Heart left ventricle (tissue), 16 donors: Measurements from ENCODE around the gene C19orf38. TPM values are rescaled to one million over a fixed set of nuclear protein-coding genes. Genes with fewer than 3 reads are reported as not detected.

Source experiments
- ATAC-seq, 4 donors: fragments of 200-7000 bp; cut with Tn5 transposase; one replicate each; pipeline ENCODE4 v1.9.1; 2020 to 2022; ENCODE audit warnings: moderate library complexity in 4 of 4, mild to moderate bottlenecking in 3 of 4, moderate number of reproducible peaks in 1 of 4
- DNase-seq, 5 donors: peaks; one replicate each; pipeline ENCODE4 v3.0.0-alpha.2; 2020
- H3K27ac ChIP-seq, 12 donors: fragments of 200-600 bp; sonication (generic) in 4 of 12; one replicate each; pipeline versions ENCODE4 v1.5.0 to v1.8.0; 2016 to 2022; ENCODE audit warnings: mild to moderate bottlenecking in 2 of 12
- H3K27me3 ChIP-seq, 9 donors: fragments of 200-600 bp; sonication (generic) in 2 of 9; one replicate each; pipeline versions ENCODE4 v1.5.1 to v1.8.0; 2016 to 2022; ENCODE audit warnings: mild to moderate bottlenecking in 3 of 9
- H3K36me3 ChIP-seq, 9 donors: fragments of 200-600 bp; sonication (generic) in 2 of 9; one replicate each; pipeline versions ENCODE4 v1.5.0 to v1.8.0; 2018 to 2022; ENCODE audit warnings: mild to moderate bottlenecking in 2 of 9
- H3K4me1 ChIP-seq, 12 donors: fragments of 200-600 bp; sonication (generic) in 4 of 12; one replicate each; pipeline versions ENCODE4 v1.5.0 to v1.8.0; 2016 to 2022; ENCODE audit warnings: mild to moderate bottlenecking in 3 of 12
- H3K4me3 ChIP-seq, 12 donors: fragments of 200-600 bp; sonication (generic) in 4 of 12; one replicate each; pipeline versions ENCODE4 v1.5.0 to v1.8.0; 2017 to 2022; ENCODE audit warnings: mild to moderate bottlenecking in 9 of 12, moderate library complexity in 4 of 12
- H3K9me3 ChIP-seq, 12 donors: fragments of 200-600 bp; sonication (generic) in 4 of 12; one replicate each; pipeline versions ENCODE4 v1.5.0 to v1.8.0; 2016 to 2022; ENCODE audit warnings: mild to moderate bottlenecking in 1 of 12
- CTCF ChIP-seq, 12 donors: fragments of 200-600 bp; sonication (generic) in 4 of 12; IDR thresholded peaks; one replicate each; pipeline versions ENCODE4 v1.5.0 to v1.8.0; 2018 to 2022; ENCODE audit warnings: antibody characterized with exemption in 12 of 12, mild to moderate bottlenecking in 5 of 12
- POLR2A ChIP-seq, 2 donors: fragments of 450-650 bp; IDR thresholded peaks; one replicate each; pipeline ENCODE4 v1.6.1; 2017; ENCODE audit warnings: antibody characterized with exemption in 2 of 2, mild to moderate bottlenecking in 2 of 2, moderate library complexity in 2 of 2
- WGBS, 4 donors: extraction: QIAGEN DNeasy Blood & Tissue Kit in 2 of 4; methylation state at CpG; one replicate each; pipeline versions ENCODE4 v1.1.5 to v1.1.7; 2013 to 2018; 5-methylcytosine and 5-hydroxymethylcytosine counted together
- intact Hi-C, 10 donors: fragments of 100-400 bp; cut with DNase I; formaldehyde crosslinking; loops; one replicate each; pipeline versions ENCODE4 v1.11.1 to v1.14.2; 2022
- polyA plus RNA-seq, 2 donors: library from polyadenylated mRNA; stranded (reverse); fragments of 200-250 nt; gene quantifications; one replicate each; pipeline ENCODE4 v1.2.3, GENCODE V29; 2013
- total RNA-seq, 9 donors: library from RNA; depleted of rRNA in 2 of 9; stranded (reverse); fragments of >200 nt in 2 of 9; fragmentation: NEBNext Ultra II Directional in 3 of 9; extraction: Animal tissue kit (Norgen Biotek cat#: 25700) in 3 of 9; gene quantifications; one replicate each; pipeline versions ENCODE4 v1.1.0 to v1.2.4, GENCODE V29; 2016 to 2023
- donor health status: ischemic (EF 13 %, LVEDD 7.1; RV severe dilation, severe dysfunction).
- donor health status: healthy with polysubstance abuse.
- donor health status: DM: no; HTN: yes; CAD: no.
- donor health status: DM: no; HTN: no; CAD: no.
- donor health status: ischemic (EF 25% LVEDD 6.9; RV normal size, moderate dysfunction).
- donor health status: ischemic (EF 25% LVEDD 5.7; RV mildly dilated, moderate dysfunction).
- donor health status: healthy.
- donor health status: DM: yes; HTN: yes; CAD: no.
- donor health status: ischemic (EF 35%, LVEDD 5.7; RV mildly dilated, moderate dysfunction).
- donor health status: nonischemic (EF 11% LVEDD 7.7; RV severe dilation, severe dysfunction).
- donor health status: DM: yes; HTN: yes; CAD: no.
- donor health status: PGD.
- donor health status: ischemic (EF 29% LVEDD 5.4; RV normal size, mild dysfunction).
- donor health status: nonischemic (EF 23%, LVEDD 6.1; RV moderate dilation, normal function).

The C19orf38 gene
- total and polyA plus RNA-seq, 11 donors, result 0.21 to 6.0 (median 0.86) TPM

- Histone ChIP-seq H3K4me3 (no peak overlapping the region), H3K4me1 (no peaks in the 10 kb centered on the region), H3K27ac (no peak overlapping the region), H3K9me3 (no peaks in the 10 kb centered on the region), H3K36me3 (peaks cover 0 to 96% (median 78%) of the 10 kb centered on the region in 9 donors), H3K27me3 (no peaks in the 10 kb centered on the region)
- TF ChIP-seq POLR2A (IDR thresholded peaks at IDR 0.05), result no peak
- TF ChIP-seq CTCF (IDR thresholded peaks at IDR 0.05), result no peak
- no peak for ATAC-seq
- no peak for DNase-seq
- intact Hi-C loops, result no loop called here
- 94 to 99% (median 97%) methylated on average over 15 to 24 of the region's 24 CpGs for WGBS, 4 donors
These were observed 65.6 kb downstream of the C19orf38 start for GRCh38 chr19:10913716-10914340.

DNA sequence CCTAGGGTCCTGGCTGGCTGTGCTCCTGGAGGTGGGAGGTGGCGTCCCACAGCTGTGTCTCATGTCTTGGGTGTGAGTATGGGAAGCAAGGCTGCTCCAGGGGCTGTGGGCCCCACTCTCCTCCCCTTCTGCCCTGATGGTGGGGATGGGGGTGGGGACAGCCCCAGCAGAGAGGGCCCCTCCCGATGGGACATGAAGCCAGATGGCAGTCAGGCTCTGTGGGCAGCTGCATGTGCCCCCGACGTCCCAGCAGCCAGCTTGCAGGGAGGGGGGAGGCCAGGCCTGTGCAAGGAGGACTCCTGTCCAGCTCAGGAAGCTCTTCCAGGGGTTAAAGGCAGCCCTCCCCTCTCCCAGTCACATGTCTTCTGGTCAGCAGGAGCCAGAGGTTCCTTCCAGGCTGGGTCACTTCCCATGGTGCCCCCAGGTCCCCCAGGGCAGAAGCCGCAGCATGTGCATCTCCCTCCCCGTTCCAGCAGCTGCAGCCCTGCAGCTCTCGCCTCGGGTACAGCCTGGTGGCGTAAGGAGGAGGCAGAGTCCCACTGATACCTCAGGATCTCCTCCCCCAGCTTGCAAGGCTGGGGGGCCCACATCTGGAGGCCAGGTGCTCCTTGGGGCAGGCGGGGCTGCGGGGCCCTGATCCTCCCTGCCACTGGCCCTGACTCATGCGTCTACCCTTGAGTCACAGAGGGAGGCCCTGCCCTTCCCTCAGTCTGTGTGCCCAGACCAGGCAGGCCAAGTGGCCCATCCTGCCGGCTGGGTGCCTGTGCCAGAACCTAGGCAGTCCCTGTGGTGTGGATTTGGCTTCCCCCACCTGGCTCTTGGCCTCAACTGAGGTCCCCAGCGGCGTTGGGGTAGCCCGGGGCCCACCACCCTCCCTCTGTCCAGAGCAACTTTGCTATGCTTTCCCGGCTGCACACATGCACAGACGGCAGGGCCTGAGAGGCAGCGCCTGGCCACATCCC, 67.2 kb downstream of the C19orf38 start:
- peak in 1 of 4 donors; percentile 6 for ATAC-seq
- intact Hi-C loops, result no loop called here
- H3K27ac ChIP-seq, result no peak overlapping the region

DNA sequence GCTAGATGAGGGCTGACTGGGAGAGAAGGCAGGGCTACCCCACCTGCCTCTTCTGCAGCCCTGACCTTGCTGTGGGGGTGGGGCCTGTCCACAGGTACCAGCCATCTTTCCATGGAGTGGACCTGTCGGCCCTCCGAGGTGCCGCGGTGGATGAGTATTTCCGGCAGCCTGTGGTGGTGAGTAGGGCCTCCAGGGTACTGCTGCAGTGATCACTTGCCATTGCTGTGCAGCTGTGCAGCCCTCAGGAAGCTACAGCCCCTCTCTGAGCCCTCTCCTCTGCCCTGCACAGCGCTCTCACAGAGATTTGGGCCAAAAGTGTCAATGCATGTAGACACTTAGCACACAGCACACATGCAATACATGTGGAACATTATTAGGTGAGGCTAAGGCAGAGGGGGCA, 68.4 kb downstream of the C19orf38 start:
- peaks cover 0 to 96% (median 79%) of the 10 kb centered on the region in 9 donors for H3K36me3 ChIP-seq
- TF ChIP-seq CTCF (IDR thresholded peaks at IDR 0.05) (no peak), POLR2A (IDR thresholded peaks at IDR 0.05) (no peak)
- ATAC-seq (no peak), DNase-seq (peak in 2 of 5 donors; percentile 7 to 15)
- H3K27me3 ChIP-seq, result no peaks in the 10 kb centered on the region
- no peak overlapping the region for H3K27ac ChIP-seq
- intact Hi-C loops, result no loop called here
- no peaks in the 10 kb centered on the region for H3K9me3 ChIP-seq
- no peak overlapping the region for H3K4me3 ChIP-seq
- 91 to 92% (median 92%) methylated on average over 6 of the region's 6 CpGs for WGBS, 4 donors
- no peaks in the 10 kb centered on the region for H3K4me1 ChIP-seq

More for the DNA sequence above, 67.2 kb downstream of the C19orf38 start:
- Histone ChIP-seq H3K27me3 (no peaks in the 10 kb centered on the region), H3K4me1 (no peaks in the 10 kb centered on the region), H3K4me3 (no peak overlapping the region), H3K36me3 (peaks cover 0 to 96% (median 79%) of the 10 kb centered on the region in 9 donors), H3K9me3 (no peaks in the 10 kb centered on the region)
- TF ChIP-seq CTCF (IDR thresholded peaks at IDR 0.05) (no peak), POLR2A (IDR thresholded peaks at IDR 0.05) (no peak)
- peak in 2 of 5 donors; percentile 7 to 58 for DNase-seq
- 79 to 87% (median 85%) methylated on average over 9 to 19 of the region's 19 CpGs for WGBS, 4 donors

DNA sequence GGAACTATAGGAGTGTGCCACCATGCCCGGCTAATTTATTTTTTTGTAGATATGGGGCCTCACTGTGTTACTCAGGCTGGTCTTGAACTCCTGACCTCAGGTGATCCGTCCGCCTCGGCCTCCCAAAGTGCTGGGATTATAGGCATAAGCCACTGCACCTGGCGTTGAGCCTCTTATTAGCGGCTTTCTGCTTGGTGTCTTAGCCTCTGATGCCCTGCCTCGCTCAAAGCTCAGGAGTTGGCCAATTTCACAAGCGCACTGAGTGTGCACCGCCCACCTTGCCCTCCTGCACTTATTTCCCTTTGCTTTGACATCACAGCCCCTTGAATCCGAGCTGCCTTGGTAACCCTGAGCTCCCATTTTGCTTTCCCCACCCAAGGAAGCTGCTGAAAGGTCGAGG, 70.1 kb downstream of the C19orf38 start:
- Histone ChIP-seq H3K27ac (no peak overlapping the region), H3K9me3 (no peaks in the 10 kb centered on the region), H3K36me3 (peaks cover 0 to 96% (median 78%) of the 10 kb centered on the region in 9 donors), H3K27me3 (no peaks in the 10 kb centered on the region), H3K4me3 (no peak overlapping the region), H3K4me1 (no peaks in the 10 kb centered on the region)
- ATAC-seq (no peak), DNase-seq (peak in 1 of 5 donors; percentile 3)
- 94 to 96% (median 95%) methylated on average over 11 of the region's 11 CpGs for WGBS, 4 donors
- intact Hi-C loops, result no loop called here
- TF ChIP-seq CTCF (IDR thresholded peaks at IDR 0.05) (no peak), POLR2A (IDR thresholded peaks at IDR 0.05) (no peak)
